SH-SY5Y (cell line): ENCODE measurements around the gene ABHD17B.

ENCODE experiments used
- GATA2 ChIP-seq: IDR thresholded peaks from 2 replicates; pipeline ENCODE4 v1.6.1; 2011; ENCODE audit warnings: mild to moderate bottlenecking, low read depth, low read length
- GATA3 ChIP-seq: IDR thresholded peaks from 2 replicates; pipeline ENCODE4 v1.6.1; 2011; ENCODE audit warnings: low read depth, mild to moderate bottlenecking, low read length, moderate library complexity

- TF ChIP-seq GATA2 (no peak), GATA3 (no peak)
Measured at GRCh38 chr9:71931166-71931565, 20.2 kb upstream of the ABHD17B start.
